GM12878 (cell line): ENCODE results near the gene SLC11A2. TPM values are rescaled to one million over a fixed set of nuclear protein-coding genes. Genes with fewer than 3 reads are reported as not detected.
"Not testable (repeated sequence)": the region's sequence is repeated elsewhere in the genome, so short reads cannot be mapped to it uniquely, and the experiment has no call there.

Experiments
- ATAC-seq: fragments of 200-7000 bp; cut with Tn5 transposase; 3 replicates; pipeline ENCODE4 v1.9.1; 2020; ENCODE audit warnings: mild to moderate bottlenecking, moderate library complexity
- BruUV-seq: library from RNA; stranded (reverse); fragments of 400-500 nt; replicated peaks from 2 replicates; lab custom pipeline; 2021; lab: Mats Ljungman, UMichigan
- CTCF ChIA-PET: fragments of 300-600 bp; sonication (Branson Sonifier 250); formaldehyde crosslinking; extraction: SDS; loops from one replicate; lab custom pipeline; 2021; ENCODE audit warnings: inconsistent platforms; lab: Yijun Ruan, JAX
- POLR2A ChIA-PET: fragments of 350-600 bp; formaldehyde crosslinking; extraction: SDS; loops from one replicate; lab custom pipeline; 2021; ENCODE audit warnings: inconsistent platforms; lab: Charles Lee
- RAD21 ChIA-PET: fragments of 300-600 bp; sonication (Branson Sonifier 250); formaldehyde crosslinking; loops from one replicate; lab custom pipeline; 2023; ENCODE audit warnings: antibody characterized with exemption; ENCODE audit not compliant: unreplicated experiment; lab: Charles Lee
- SMC1A ChIA-PET: fragments of 300-600 bp; sonication (Branson Sonifier 250); formaldehyde crosslinking; loops from one replicate; lab custom pipeline; 2023; ENCODE audit not compliant: unreplicated experiment, uncharacterized antibody; lab: Charles Lee
- DNase-seq: peaks from one replicate; pipeline ENCODE4 v3.0.0-alpha.2; 2011; ENCODE audit warnings: low read depth, low spot score
- FAIRE-seq: peaks from 3 replicates; lab custom pipeline; 2011; peaks lifted over from hg19 to GRCh38; lab: Jason Lieb, UNC
- H2AFZ ChIP-seq: 2 replicates; pipeline ENCODE4 v1.6.0; 2011; ENCODE audit warnings: low read depth, low read length, control low read depth; ENCODE audit not compliant: control insufficient read depth
- H3K27ac ChIP-seq: 2 replicates; pipeline ENCODE4 v1.5.1; 2011; ENCODE audit warnings: control low read depth; ENCODE audit not compliant: control insufficient read depth, insufficient read depth
- H3K27me3 ChIP-seq, 2 experiments: replicated peaks in 1 of 2; 2 replicates each; pipeline versions ENCODE4 v1.6.0 to v1.6.1; 2011; ENCODE audit warnings: low read length in 1 of 2; ENCODE audit not compliant: control insufficient read depth in 2 of 2, insufficient read depth in 2 of 2
- H3K36me3 ChIP-seq, 2 experiments: 2 replicates each; pipeline ENCODE4 v1.5.1; 2011; ENCODE audit warnings: low read length in 1 of 2; ENCODE audit not compliant: control insufficient read depth in 2 of 2, insufficient read depth in 2 of 2
- H3K4me1 ChIP-seq: 2 replicates; pipeline ENCODE4 v1.6.1; 2011; ENCODE audit warnings: mild to moderate bottlenecking, low read length, moderate library complexity, mixed read lengths; ENCODE audit not compliant: control insufficient read depth, insufficient read depth
- H3K4me2 ChIP-seq: 2 replicates; pipeline ENCODE4 v1.6.0; 2011; ENCODE audit warnings: control low read depth; ENCODE audit not compliant: control insufficient read depth, insufficient read depth
- H3K4me3 ChIP-seq: fragments of 200-600 bp; sonication (generic); 2 replicates; pipeline ENCODE4 v1.5.1; 2016
- H3K79me2 ChIP-seq: 2 replicates; pipeline ENCODE4 v1.6.0; 2011; ENCODE audit warnings: low read length; ENCODE audit not compliant: control insufficient read depth, insufficient read depth
- H3K9ac ChIP-seq: 2 replicates; pipeline ENCODE4 v1.8.0; 2011; ENCODE audit warnings: low read length, control low read depth, mixed read lengths; ENCODE audit not compliant: control insufficient read depth, insufficient read depth
- H3K9me3 ChIP-seq: replicated peaks from 3 replicates; pipeline ENCODE4 v1.5.1; 2011; ENCODE audit warnings: mild to moderate bottlenecking, low read length; ENCODE audit not compliant: control insufficient read depth, insufficient read depth
- H4K20me1 ChIP-seq: 2 replicates; pipeline ENCODE4 v1.6.0; 2011; ENCODE audit not compliant: control insufficient read depth, insufficient read depth
- BHLHE40 ChIP-seq, 2 experiments: fragments of 450-650 bp in 1 of 2; IDR thresholded peaks; 2 replicates each; pipeline ENCODE4 v1.6.1; 2011 to 2017; ENCODE audit warnings: low read depth in 2 of 2, borderline replicate concordance in 1 of 2, improper control_type of control experiment in 1 of 2, low read length in 1 of 2, mild to moderate bottlenecking in 1 of 2
- ELK1 ChIP-seq: IDR thresholded peaks from 2 replicates; pipeline ENCODE4 v1.6.1; 2012; ENCODE audit warnings: low read depth, low read length, improper control_type of control experiment
- IKZF2 ChIP-seq, 2 experiments: fragments of 450-650 bp; IDR thresholded peaks; 2 replicates each; pipeline ENCODE4 v1.6.1; 2017; ENCODE audit warnings: mild to moderate bottlenecking in 2 of 2, moderate library complexity in 2 of 2
- MYB ChIP-seq: fragments of 150-350 bp; IDR thresholded peaks from 2 replicates; pipeline ENCODE4 v1.6.1; 2014; ENCODE audit warnings: mild to moderate bottlenecking, low read depth, low read length, borderline replicate concordance
- MYC ChIP-seq: IDR thresholded peaks from 2 replicates; pipeline ENCODE4 v1.6.1; 2011; ENCODE audit warnings: mild to moderate bottlenecking, low read length, moderate library complexity, inconsistent platforms; ENCODE audit not compliant: insufficient read depth, insufficient replicate concordance, insufficient read length, severe bottlenecking
- NR2C2 ChIP-seq: IDR thresholded peaks from 2 replicates; pipeline ENCODE4 v1.6.1; 2011; ENCODE audit warnings: borderline replicate concordance, low read depth; ENCODE audit not compliant: control insufficient read depth, insufficient read length
- NRF1 ChIP-seq: conservative IDR thresholded peaks from 2 replicates; pipeline ENCODE4 v1.6.1; 2011; ENCODE audit warnings: mild to moderate bottlenecking, low read depth, low read length, improper control_type of control experiment
- PRDM15 ChIP-seq: fragments of 450-650 bp; formaldehyde crosslinking; IDR thresholded peaks from 2 replicates; pipeline ENCODE4 v1.4.0; 2020; ENCODE audit warnings: mild to moderate bottlenecking, moderate library complexity
- ZSCAN29 ChIP-seq: fragments of 450-650 bp; IDR thresholded peaks from 2 replicates; pipeline ENCODE4 v1.6.1; 2017; ENCODE audit warnings: mild to moderate bottlenecking, moderate library complexity
- WGBS: methylation state at CpG from one replicate; pipeline ENCODE4 v1.1.6; 2016; ENCODE audit warnings: low lambda C conversion rate; ENCODE audit not compliant: insufficient replicate concordance, insufficient coverage; ENCODE audit errors: missing lambda C conversion rate; 5-methylcytosine and 5-hydroxymethylcytosine counted together
- in situ Hi-C: fragments of 300-500 bp; cut with MboI; formaldehyde crosslinking; loops from 9 replicates; pipeline ENCODE4 v1.14.3; 2018; ENCODE audit warnings: mixed read lengths
- intact Hi-C: fragments of 100-400 bp; cut with micrococcal nuclease; formaldehyde crosslinking; loops from one replicate; pipeline ENCODE4 v1.14.2; 2022; ENCODE audit not compliant: unreplicated experiment
- polyA plus RNA-seq, 11 experiments: library from polyadenylated mRNA; depleted of rRNA in 4 of 11; unstranded in 6 of 11; stranded (reverse) in 5 of 11; fragments of >200 nt; fragmentation: Nextera tagmentation in 4 of 11; fragmentation: Illumina TruSeq in 1 of 11; extraction: Ambion mirVana in 4 of 11; extraction: Trizol in 1 of 11; gene quantifications; 1 replicate in 1 of 11; 2 replicates in 10 of 11; pipeline versions ENCODE4 v1.2.1 to v1.2.3, GENCODE V29; 2011 to 2016; ENCODE audit warnings: inconsistent platforms in 2 of 11, missing spikeins in 2 of 11, low read depth in 1 of 11
- total RNA-seq, 4 experiments: library from RNA; depleted of rRNA in 3 of 4; stranded (reverse); fragments of >200 nt in 3 of 4; fragmentation: Illumina TruSeq in 1 of 4; extraction: Trizol in 1 of 4; gene quantifications; 2 replicates each; pipeline versions ENCODE4 v1.2.1 to v1.2.3, GENCODE V29; 2013 to 2021

The SLC11A2 gene
- total and polyA plus RNA-seq, 10 of the 15 experiments (the other 5 are each of a cell fraction or from before 2014, with no cell fraction given) = 6.2 to 29.4 (median 15.6) TPM

- TF ChIP-seq PRDM15 (CRISPR knock-in tag) (no peak), MYB (no peak), ELK1 (no peak), NRF1 (no peak), BHLHE40 (IDR thresholded peaks at IDR 0.05; ENCODE audit: borderline replicate concordance in 1 of 2, low read depth in 2 of 2, low read length in 1 of 2) (no peak), MYC (no peak)
Measured at GRCh38 chr12:50955697-50956096, 70.5 kb downstream of the SLC11A2 start (continued).

- ChIA-PET CTCF (interaction anchor here (1.3 kb wide), 2 partner anchors 73 to 129 kb away, joined by 3 to 4 read pairs; no protein-coding TSS in a partner anchor), POLR2A (interaction anchor here (0.5 kb wide), 1 partner anchor 363 kb away, joined by 3 read pairs; no protein-coding TSS in a partner anchor), SMC1A (no interaction called here), RAD21 (interaction anchor here (1.1 kb wide), 1 partner anchor 32 kb away, joined by 3 read pairs; no protein-coding TSS in a partner anchor)
- Histone ChIP-seq H3K27me3 (no peaks in the 10 kb centered on the region), H4K20me1 (no peaks in the 10 kb centered on the region), H3K9ac (no peak overlapping the region), H3K4me3 (no peak overlapping the region), H3K4me1 (no peaks in the 10 kb centered on the region), H3K4me2 (no peak overlapping the region), H3K79me2 (no peaks in the 10 kb centered on the region), H2AFZ (no peak overlapping the region), H3K9me3 (no peaks in the 10 kb centered on the region), H3K36me3 (no peaks in the 10 kb centered on the region), H3K27ac (no peak overlapping the region)
- DNase-seq = no peak
- in situ Hi-C loops = no loop called here
- ATAC-seq = no peak
- TF ChIP-seq NR2C2 (no peak), ZSCAN29 (no peak), IKZF2 (IDR thresholded peaks at IDR 0.05) (no peak)
- no peak for FAIRE-seq
- WGBS = 100% methylated on average over 1 of the region's 1 CpG
- intact Hi-C loops = no loop called here
- BruUV-seq = no TSS peak
Measured at GRCh38 chr12:50955288-50955687, 70.9 kb downstream of the SLC11A2 start.

- POLR2A ChIA-PET, DNase-seq, SMC1A ChIA-PET, ATAC-seq, H3K27me3 ChIP-seq, H3K9me3 ChIP-seq, H3K4me3 ChIP-seq, H3K4me1 ChIP-seq, H3K9ac ChIP-seq, BruUV-seq, H3K4me2 ChIP-seq, H3K27ac ChIP-seq, H2AFZ ChIP-seq, H4K20me1 ChIP-seq, in situ Hi-C loops, intact Hi-C loops, H3K79me2 ChIP-seq, FAIRE-seq, H3K36me3 ChIP-seq: not testable (repeated sequence)
- CTCF ChIA-PET = interaction anchor here (1.3 kb wide), 2 partner anchors 73 to 129 kb away, joined by 3 to 4 read pairs; no protein-coding TSS in a partner anchor
- RAD21 ChIA-PET = interaction anchor here (1.1 kb wide), 1 partner anchor 32 kb away, joined by 3 read pairs; no protein-coding TSS in a partner anchor
- 100% methylated on average over 2 of the region's 2 CpGs for WGBS
Measured at GRCh38 chr12:50954789-50955188, 71.4 kb downstream of the SLC11A2 start.
